Aorta (tissue), 5 donors: ENCODE data around the gene NEDD4L. TPM values are rescaled to one million over a fixed set of nuclear protein-coding genes. Genes with fewer than 3 reads are reported as not detected.
"Not testable (repeated sequence)": the region's sequence is repeated elsewhere in the genome, so short reads cannot be mapped to it uniquely, and the experiment has no call there.

Source experiments
- ATAC-seq: fragments of 200-7000 bp; cut with Tn5 transposase; one replicate; pipeline ENCODE4 v1.9.1; 2022; ENCODE audit warnings: moderate library complexity; ENCODE audit not compliant: low FRiP score
- DNase-seq, 2 donors: peaks; one replicate each; pipeline ENCODE4 v3.0.0-alpha.2; 2020
- H3K27ac ChIP-seq, 2 donors: one replicate each; pipeline ENCODE4 v1.5.1; 2013; ENCODE audit warnings: low read length in 2 of 2, mild to moderate bottlenecking in 2 of 2, moderate library complexity in 2 of 2, control low read depth in 1 of 2, inconsistent platforms in 1 of 2, low read depth in 1 of 2
- H3K27me3 ChIP-seq, 2 donors: one replicate each; pipeline ENCODE4 v1.6.1; 2013; ENCODE audit warnings: control low read depth in 1 of 2, low read length in 1 of 2, mild to moderate bottlenecking in 1 of 2, moderate library complexity in 1 of 2; ENCODE audit not compliant: insufficient read depth in 2 of 2, control insufficient read depth in 1 of 2
- H3K36me3 ChIP-seq, 2 donors: one replicate each; pipeline ENCODE4 v1.6.1; 2013; ENCODE audit warnings: control low read depth in 1 of 2, low read length in 1 of 2, mild to moderate bottlenecking in 1 of 2; ENCODE audit not compliant: insufficient read depth in 2 of 2, control insufficient read depth in 1 of 2
- H3K4me1 ChIP-seq, 2 donors: one replicate each; pipeline ENCODE4 v1.6.1; 2013; ENCODE audit warnings: low read length in 2 of 2, control low read depth in 1 of 2, mild to moderate bottlenecking in 1 of 2, moderate library complexity in 1 of 2; ENCODE audit not compliant: insufficient read depth in 2 of 2, control insufficient read depth in 1 of 2
- H3K4me3 ChIP-seq, 2 donors: one replicate each; pipeline ENCODE4 v1.5.1; 2013; ENCODE audit warnings: low read length in 2 of 2, control low read depth in 1 of 2, mild to moderate bottlenecking in 1 of 2
- H3K9me3 ChIP-seq: one replicate; pipeline ENCODE4 v1.6.1; 2013; ENCODE audit warnings: mild to moderate bottlenecking, low read length; ENCODE audit not compliant: control insufficient read depth
- WGBS, 2 donors: extraction: QIAGEN DNeasy Blood & Tissue Kit; methylation state at CpG; one replicate each; pipeline ENCODE4 v1.1.7; 2013; 5-methylcytosine and 5-hydroxymethylcytosine counted together
- intact Hi-C, 2 donors: fragments of 100-400 bp; cut with DNase I; formaldehyde crosslinking; loops; one replicate each; pipeline versions ENCODE4 v1.14.2 to v1.15.0; 2022
- polyA plus RNA-seq, 2 donors: library from polyadenylated mRNA; stranded (reverse); fragments of 200-250 nt; gene quantifications; one replicate each; pipeline ENCODE4 v1.2.3, GENCODE V29; 2013
- total RNA-seq, 2 donors: library from RNA; stranded (reverse); fragmentation: NEBNext Ultra II Directional; extraction: Animal tissue kit (Norgen Biotek cat#: 25700); gene quantifications; one replicate each; pipeline ENCODE4 v1.2.1, GENCODE V29; 2021
- donor health status: healthy with polysubstance abuse.
- donor health status: Bipolar disorder and iron deficiency.
- donor health status: DM: no; HTN: no; CAD: no.
- donor health status: DM: no; HTN: no; CAD: no.
- donor health status: DM: yes; HTN: yes; CAD: no.

The NEDD4L gene
- total and polyA plus RNA-seq, 4 donors: 4.0 to 24.0 (median 17.8) TPM

- no peaks in the 10 kb centered on the region for H3K4me1 ChIP-seq
- no peaks in the 10 kb centered on the region for H3K9me3 ChIP-seq
- intact Hi-C loops: no loop called here
- no peak for DNase-seq
- WGBS, 2 donors: 96 to 98% methylated on average over 6 of the region's 6 CpGs
- no peak for ATAC-seq
- no peaks in the 10 kb centered on the region for H3K36me3 ChIP-seq
- no peaks in the 10 kb centered on the region for H3K27me3 ChIP-seq
- H3K4me3 ChIP-seq: no peak overlapping the region
- H3K27ac ChIP-seq: no peak overlapping the region
Observed at GRCh38 chr18:58163004-58163590, 119.1 kb downstream of the NEDD4L start.

GRCh38 chr18:58166278-58166844, 122.3 kb downstream of the NEDD4L start:
- ATAC-seq: no peak
- Histone ChIP-seq H3K9me3 (no peaks in the 10 kb centered on the region), H3K36me3 (no peaks in the 10 kb centered on the region), H3K4me1 (no peaks in the 10 kb centered on the region), H3K27me3 (no peaks in the 10 kb centered on the region), H3K4me3 (no peak overlapping the region), H3K27ac (no peak overlapping the region)
- intact Hi-C loops: no loop called here
- DNase-seq: no peak
- WGBS, 2 donors: 90 to 91% methylated on average over 4 of the region's 4 CpGs

- intact Hi-C loops: no loop called here
- ATAC-seq: no peak
Observed at GRCh38 chr18:58167073-58167472, 123.0 kb downstream of the NEDD4L start.

GRCh38 chr18:58168221-58168620, 124.2 kb downstream of the NEDD4L start:
- no peak for DNase-seq
- no peak for ATAC-seq
- Histone ChIP-seq H3K9me3 (no peaks in the 10 kb centered on the region), H3K27me3 (no peaks in the 10 kb centered on the region), H3K36me3 (no peaks in the 10 kb centered on the region), H3K4me3 (no peak overlapping the region), H3K4me1 (no peaks in the 10 kb centered on the region), H3K27ac (no peak overlapping the region)
- intact Hi-C loops: no loop called here
- 93 to 96% methylated on average over 5 of the region's 5 CpGs for whole genome bisulfite sequencing, 2 donors

More at GRCh38 chr18:58167073-58167472, 123.0 kb downstream of the NEDD4L start:
- Histone ChIP-seq H3K36me3 (no peaks in the 10 kb centered on the region), H3K4me1 (no peaks in the 10 kb centered on the region), H3K4me3 (no peak overlapping the region), H3K27ac (no peak overlapping the region), H3K9me3 (no peaks in the 10 kb centered on the region), H3K27me3 (no peaks in the 10 kb centered on the region)
- 79 to 94% methylated on average over 1 of the region's 1 CpG for WGBS, 2 donors
- no peak for DNase-seq

- H3K27ac ChIP-seq: no peak overlapping the region
- intact Hi-C loops: no loop called here
- H3K9me3 ChIP-seq: no peaks in the 10 kb centered on the region
- H3K27me3 ChIP-seq: no peaks in the 10 kb centered on the region
- H3K4me1 ChIP-seq: no peaks in the 10 kb centered on the region
- DNase-seq (no peak), ATAC-seq (no peak)
- H3K36me3 ChIP-seq: no peaks in the 10 kb centered on the region
- WGBS, 2 donors: 91 to 95% methylated on average over 10 of the region's 10 CpGs
- no peak overlapping the region for H3K4me3 ChIP-seq
Observed at GRCh38 chr18:58168993-58169392, 125.0 kb downstream of the NEDD4L start.

GRCh38 chr18:58169472-58169871, 125.4 kb downstream of the NEDD4L start:
- ATAC-seq (no peak), DNase-seq (no peak)
- Histone ChIP-seq H3K27me3 (no peaks in the 10 kb centered on the region), H3K4me1 (no peaks in the 10 kb centered on the region), H3K4me3 (no peak overlapping the region), H3K36me3 (no peaks in the 10 kb centered on the region), H3K27ac (no peak overlapping the region), H3K9me3 (no peaks in the 10 kb centered on the region)
- intact Hi-C loops: no loop called here
- 95 to 96% methylated on average over 6 of the region's 6 CpGs for WGBS, 2 donors

GRCh38 chr18:58170036-58170435, 126.0 kb downstream of the NEDD4L start:
- H3K4me3 ChIP-seq, DNase-seq, H3K27ac ChIP-seq, H3K9me3 ChIP-seq, H3K36me3 ChIP-seq, H3K27me3 ChIP-seq, H3K4me1 ChIP-seq, intact Hi-C loops, ATAC-seq: not testable (repeated sequence)
- 84 to 93% methylated on average over 3 of the region's 5 CpGs for WGBS, 2 donors

- H3K4me1 ChIP-seq: no peaks in the 10 kb centered on the region
- DNase-seq (no peak), ATAC-seq (no peak)
- intact Hi-C loops: no loop called here
- no peaks in the 10 kb centered on the region for H3K36me3 ChIP-seq
- H3K27ac ChIP-seq: no peak overlapping the region
- no peaks in the 10 kb centered on the region for H3K9me3 ChIP-seq
- WGBS, 2 donors: 90 to 95% methylated on average over 6 of the region's 6 CpGs
- no peak overlapping the region for H3K4me3 ChIP-seq
- H3K27me3 ChIP-seq: no peaks in the 10 kb centered on the region
Observed at GRCh38 chr18:58172031-58172430, 128.0 kb downstream of the NEDD4L start.

- intact Hi-C loops: no loop called here
- Histone ChIP-seq H3K27ac (no peak overlapping the region), H3K4me3 (no peak overlapping the region), H3K9me3 (no peaks in the 10 kb centered on the region), H3K27me3 (no peaks in the 10 kb centered on the region), H3K4me1 (no peaks in the 10 kb centered on the region), H3K36me3 (no peaks in the 10 kb centered on the region)
- no peak for DNase-seq
- WGBS, 2 donors: 87 to 91% methylated on average over 12 of the region's 12 CpGs
- ATAC-seq: no peak
Observed at GRCh38 chr18:58174285-58174684, 130.3 kb downstream of the NEDD4L start.
